Posterior vena cava (tissue), 2 donors: ENCODE measurements around the gene OPN1MW2. TPM values are rescaled to one million over a fixed set of nuclear protein-coding genes. Genes with fewer than 3 reads are reported as not detected.
"Not testable (repeated sequence)": the region's sequence is repeated elsewhere in the genome, so short reads cannot be mapped to it uniquely, and the experiment has no call there.

Source experiments
- DNase-seq: peaks from one replicate; pipeline ENCODE4 v3.0.0-alpha.2; 2020; ENCODE audit warnings: low spot score
- intact Hi-C, 2 donors: fragments of 100-400 bp; cut with DNase I; formaldehyde crosslinking; loops; one replicate each; pipeline versions ENCODE4 v1.14.1 to v1.14.2; 2022 to 2023
- long read RNA-seq, 2 donors: library from polyadenylated mRNA; unstranded; transcript quantifications; one replicate each; pipeline ENCODE4 v2.0.0, GENCODE V29; 2020 to 2021
- total RNA-seq, 2 donors: library from RNA; stranded (reverse); fragmentation: NEBNext Ultra II Directional; extraction: Animal tissue kit (Norgen Biotek cat#: 25700); gene quantifications; one replicate each; pipeline ENCODE4 v1.2.1, GENCODE V29; 2021
- donor health status: DM: yes; HTN: yes; CAD: no.
- donor health status: DM: yes; HTN: yes; CAD: no.

Gene OPN1MW2
- total RNA-seq = not detected
- long read RNA-seq, donor 1 = 0 reads
- long read RNA-seq, donor 2 = 0 reads

DNA sequence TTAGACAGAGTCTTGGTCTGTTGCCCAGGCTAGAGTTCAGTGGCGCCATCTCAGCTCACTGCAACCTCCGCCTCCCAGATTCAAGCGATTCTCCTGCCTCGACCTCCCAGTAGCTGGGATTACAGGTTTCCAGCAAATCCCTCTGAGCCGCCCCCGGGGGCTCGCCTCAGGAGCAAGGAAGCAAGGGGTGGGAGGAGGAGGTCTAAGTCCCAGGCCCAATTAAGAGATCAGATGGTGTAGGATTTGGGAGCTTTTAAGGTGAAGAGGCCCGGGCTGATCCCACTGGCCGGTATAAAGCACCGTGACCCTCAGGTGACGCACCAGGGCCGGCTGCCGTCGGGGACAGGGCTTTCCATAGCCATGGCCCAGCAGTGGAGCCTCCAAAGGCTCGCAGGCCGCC is at the start of gene OPN1MW2:
Gene OPN1MW2, plus strand, starts transcription at position 301 of the 400 bp plus-strand sequence. Its CDS starts 60 bp downstream, at position 361.
- DNase-seq, intact Hi-C loops: not testable (repeated sequence)

DNA sequence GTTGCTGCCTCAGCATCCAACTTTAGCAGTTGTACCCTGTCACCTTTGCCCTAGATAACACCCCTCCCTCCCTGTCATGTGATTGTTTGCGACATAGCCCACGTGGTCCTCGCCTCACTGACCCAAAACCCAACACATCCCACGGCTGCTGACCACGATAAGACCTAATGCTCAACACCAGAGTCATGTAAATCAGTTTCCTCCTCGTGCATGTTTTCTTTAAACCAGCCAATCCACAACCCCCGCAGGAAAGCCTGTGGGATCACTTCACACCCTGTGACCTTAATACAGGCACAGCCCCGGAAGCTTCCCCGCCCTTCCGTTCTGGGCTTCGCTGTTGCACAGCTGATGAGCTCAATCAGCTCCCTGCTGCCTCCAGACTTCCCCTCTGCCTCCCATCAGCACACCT is 47.0 kb upstream of the OPN1MW2 start:
- intact Hi-C loops, DNase-seq: not testable (repeated sequence)

DNA sequence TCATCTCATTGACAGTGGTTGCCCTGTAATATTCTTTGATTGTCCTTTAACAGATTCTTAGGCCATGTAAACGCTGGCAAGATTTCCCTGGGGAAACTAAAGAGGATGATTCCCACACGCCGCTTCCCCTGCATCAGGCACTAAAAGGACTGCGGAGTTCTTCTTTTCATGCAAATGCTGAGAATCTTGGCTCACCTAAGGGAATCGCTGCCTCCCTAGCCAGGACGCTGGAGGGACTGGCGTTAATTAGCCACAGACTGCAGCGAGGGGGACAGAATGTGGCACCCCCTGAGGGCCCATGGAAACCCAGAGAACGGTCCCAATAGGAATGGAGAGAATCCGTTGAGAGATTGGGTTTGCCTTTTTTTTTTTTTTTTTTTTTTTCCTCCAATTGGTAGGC is 45.2 kb upstream of the OPN1MW2 start:
- intact Hi-C loops, DNase-seq: not testable (repeated sequence)

DNA sequence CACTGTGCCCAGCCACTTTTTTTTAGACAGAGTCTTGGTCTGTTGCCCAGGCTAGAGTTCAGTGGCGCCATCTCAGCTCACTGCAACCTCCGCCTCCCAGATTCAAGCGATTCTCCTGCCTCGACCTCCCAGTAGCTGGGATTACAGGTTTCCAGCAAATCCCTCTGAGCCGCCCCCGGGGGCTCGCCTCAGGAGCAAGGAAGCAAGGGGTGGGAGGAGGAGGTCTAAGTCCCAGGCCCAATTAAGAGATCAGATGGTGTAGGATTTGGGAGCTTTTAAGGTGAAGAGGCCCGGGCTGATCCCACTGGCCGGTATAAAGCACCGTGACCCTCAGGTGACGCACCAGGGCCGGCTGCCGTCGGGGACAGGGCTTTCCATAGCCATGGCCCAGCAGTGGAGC is 37.3 kb upstream of the OPN1MW2 start, which contains the start of gene OPN1MW:
Gene OPN1MW, plus strand, starts transcription at position 301 of the 400 bp plus-strand sequence. Its CDS starts 82 bp downstream, at position 383.
- intact Hi-C loops, DNase-seq: not testable (repeated sequence)

DNA sequence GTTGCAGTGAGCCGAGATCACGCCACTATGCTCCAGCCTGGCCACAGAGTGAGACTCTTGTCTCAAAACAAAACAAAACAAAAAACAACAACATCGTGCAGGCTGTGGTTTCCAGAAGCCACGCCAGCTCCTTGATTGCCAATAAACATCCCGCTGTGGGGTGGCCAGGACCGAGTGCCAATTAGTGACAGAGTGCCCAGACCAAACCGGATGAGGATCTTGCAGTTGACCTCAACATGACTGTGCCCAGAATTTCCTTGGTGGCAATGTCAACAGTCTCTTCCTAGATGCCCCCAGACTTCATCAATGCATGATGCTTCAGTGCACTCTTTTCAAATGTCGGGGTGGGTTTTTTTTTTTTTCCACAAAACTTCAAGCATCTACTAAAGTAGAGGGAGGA is 35.8 kb upstream of the OPN1MW2 start:
- DNase-seq, intact Hi-C loops: not testable (repeated sequence)

DNA sequence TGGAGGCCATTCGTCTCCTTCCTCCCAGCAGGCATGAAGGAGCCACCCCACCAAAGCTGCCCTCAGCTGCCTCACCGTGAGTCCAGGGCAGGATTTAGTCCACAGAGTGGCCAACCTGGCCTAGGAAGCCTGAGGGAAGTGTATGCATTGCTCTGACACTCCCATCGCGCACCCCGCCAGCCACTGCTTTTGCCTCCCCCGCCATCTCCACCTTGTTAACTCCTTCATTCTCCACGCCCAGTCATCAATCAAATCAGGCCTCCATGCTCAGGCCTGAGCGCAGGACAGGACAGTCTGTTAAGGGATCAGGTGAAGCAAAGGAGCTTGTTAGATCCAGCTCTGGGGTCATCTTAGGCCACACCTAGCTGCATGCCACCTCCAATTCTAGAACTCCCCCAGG is 26.7 kb upstream of the OPN1MW2 start:
- intact Hi-C loops, DNase-seq: not testable (repeated sequence)

DNA sequence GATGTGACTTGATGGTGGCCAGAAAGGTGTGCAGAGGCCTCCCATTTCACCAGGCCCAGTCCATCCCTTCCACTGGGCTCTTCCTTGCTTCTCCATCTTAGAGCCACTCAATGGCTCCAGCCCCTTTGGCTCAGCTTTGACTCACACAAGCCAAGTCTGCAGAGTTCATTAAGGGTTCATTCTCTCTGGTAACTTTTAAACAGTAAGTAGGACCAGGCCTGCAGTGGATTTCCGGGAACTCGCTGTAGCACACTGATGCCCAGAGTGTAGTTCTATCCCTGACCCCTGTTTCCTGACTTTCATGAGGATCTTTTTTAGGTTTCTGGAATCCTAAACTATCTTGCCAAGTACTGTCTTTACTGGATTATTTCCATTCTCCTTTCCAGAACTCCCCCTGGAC is 25.2 kb upstream of the OPN1MW2 start:
- DNase-seq, intact Hi-C loops: not testable (repeated sequence)

DNA sequence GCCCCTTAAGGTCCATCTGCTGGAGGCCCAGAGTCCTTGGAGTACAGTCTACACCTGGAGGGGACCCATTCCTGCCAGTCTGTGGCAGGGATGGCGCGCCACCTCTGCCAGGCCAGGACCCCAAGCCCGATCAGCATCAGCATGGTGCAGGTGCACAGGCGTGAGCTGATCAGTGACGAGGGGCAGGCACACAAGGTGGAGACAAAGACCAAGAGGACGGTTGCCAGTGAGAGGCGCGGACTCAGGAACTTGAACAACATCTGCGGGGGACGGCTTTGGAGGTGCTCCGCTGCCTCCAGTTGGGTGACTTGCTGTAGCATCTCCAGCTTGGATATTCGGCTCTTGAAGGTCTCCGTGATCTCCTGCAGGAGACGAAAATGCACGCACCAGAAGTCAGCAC is 23.1 kb upstream of the OPN1MW2 start:
- DNase-seq, intact Hi-C loops: not testable (repeated sequence)

DNA sequence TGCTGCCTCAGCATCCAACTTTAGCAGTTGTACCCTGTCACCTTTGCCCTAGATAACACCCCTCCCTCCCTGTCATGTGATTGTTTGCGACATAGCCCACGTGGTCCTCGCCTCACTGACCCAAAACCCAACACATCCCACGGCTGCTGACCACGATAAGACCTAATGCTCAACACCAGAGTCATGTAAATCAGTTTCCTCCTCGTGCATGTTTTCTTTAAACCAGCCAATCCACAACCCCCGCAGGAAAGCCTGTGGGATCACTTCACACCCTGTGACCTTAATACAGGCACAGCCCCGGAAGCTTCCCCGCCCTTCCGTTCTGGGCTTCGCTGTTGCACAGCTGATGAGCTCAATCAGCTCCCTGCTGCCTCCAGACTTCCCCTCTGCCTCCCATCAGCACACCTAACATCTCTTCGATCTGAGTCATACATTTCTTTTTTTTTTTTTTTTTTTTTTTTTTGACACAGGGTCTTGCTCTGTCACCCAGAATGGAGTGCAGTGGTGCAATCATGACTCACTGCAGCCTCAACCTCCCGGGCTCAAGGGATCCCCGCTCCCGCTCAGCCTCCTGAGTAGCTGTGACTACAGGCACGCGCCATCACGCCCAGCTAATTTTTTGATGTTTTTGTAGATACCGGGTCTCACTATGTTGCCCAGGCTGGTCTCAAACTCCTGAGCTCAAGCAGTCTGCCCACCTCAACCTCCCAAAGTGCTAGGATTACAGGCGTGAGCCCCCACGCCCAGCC is 9.7 kb upstream of the OPN1MW2 start:
- intact Hi-C loops, DNase-seq: not testable (repeated sequence)

DNA sequence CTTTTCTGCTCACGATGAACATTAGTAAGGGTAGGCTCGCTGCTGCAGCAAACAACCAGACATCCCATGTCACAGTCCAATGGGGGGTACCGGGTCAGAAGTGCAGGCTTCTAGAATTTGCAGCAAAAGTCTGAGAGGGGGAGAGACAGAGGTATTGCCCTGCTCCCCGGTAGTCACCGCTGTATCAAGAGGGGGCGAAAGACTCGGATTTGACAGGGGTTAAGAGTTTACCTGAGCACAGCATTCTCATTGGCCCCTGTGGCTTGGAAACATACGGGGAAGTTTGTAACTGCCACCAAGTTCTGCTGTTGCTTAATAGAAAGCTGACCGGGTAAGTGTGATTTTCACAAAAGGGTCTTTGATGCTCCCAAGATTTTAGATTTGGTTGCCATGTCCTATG is 8.5 kb upstream of the OPN1MW2 start:
- DNase-seq, intact Hi-C loops: not testable (repeated sequence)

DNA sequence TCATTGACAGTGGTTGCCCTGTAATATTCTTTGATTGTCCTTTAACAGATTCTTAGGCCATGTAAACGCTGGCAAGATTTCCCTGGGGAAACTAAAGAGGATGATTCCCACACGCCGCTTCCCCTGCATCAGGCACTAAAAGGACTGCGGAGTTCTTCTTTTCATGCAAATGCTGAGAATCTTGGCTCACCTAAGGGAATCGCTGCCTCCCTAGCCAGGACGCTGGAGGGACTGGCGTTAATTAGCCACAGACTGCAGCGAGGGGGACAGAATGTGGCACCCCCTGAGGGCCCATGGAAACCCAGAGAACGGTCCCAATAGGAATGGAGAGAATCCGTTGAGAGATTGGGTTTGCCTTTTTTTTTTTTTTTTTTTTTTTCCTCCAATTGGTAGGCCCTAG is 8.1 kb upstream of the OPN1MW2 start:
- DNase-seq, intact Hi-C loops: not testable (repeated sequence)

DNA sequence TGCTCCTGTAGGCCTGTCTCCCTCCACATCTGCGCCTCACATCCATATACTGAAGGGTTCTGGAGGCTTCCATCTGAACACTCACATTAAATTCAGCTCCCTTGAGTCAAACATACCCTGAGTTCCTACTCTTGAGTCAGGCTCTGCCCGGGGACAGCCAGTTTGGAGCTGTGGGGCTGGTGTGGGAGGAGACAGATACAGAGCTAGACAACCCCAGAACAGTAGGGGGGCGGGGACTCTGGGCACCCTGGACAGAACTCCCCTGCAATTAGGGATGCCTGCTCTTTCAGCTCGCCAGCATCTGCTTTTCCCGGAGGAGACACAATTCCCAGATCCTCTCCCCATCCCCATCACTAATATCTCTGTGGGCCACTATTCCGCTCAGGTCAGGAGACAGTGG is 5.7 kb downstream of the OPN1MW2 start:
- intact Hi-C loops, DNase-seq: not testable (repeated sequence)

DNA sequence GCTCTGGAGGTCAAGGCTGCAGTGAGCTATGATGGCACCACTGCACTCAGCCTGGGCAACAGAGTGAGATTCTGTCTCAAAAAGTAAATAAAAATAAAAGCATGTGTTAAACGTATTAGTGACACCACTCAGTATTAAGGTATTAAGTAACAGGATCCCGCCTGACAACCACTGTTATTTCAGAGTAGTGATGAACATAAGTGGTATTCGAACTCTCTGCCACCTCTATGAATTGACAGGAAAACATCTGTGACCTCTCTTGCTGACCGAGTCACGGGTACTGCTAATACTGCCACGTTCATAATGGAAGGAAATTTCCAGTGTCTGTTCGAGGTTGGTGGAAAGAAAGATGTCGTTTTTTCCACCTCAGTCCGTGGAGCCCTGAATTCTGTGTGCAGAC is 7.2 kb downstream of the OPN1MW2 start:
- intact Hi-C loops, DNase-seq: not testable (repeated sequence)

DNA sequence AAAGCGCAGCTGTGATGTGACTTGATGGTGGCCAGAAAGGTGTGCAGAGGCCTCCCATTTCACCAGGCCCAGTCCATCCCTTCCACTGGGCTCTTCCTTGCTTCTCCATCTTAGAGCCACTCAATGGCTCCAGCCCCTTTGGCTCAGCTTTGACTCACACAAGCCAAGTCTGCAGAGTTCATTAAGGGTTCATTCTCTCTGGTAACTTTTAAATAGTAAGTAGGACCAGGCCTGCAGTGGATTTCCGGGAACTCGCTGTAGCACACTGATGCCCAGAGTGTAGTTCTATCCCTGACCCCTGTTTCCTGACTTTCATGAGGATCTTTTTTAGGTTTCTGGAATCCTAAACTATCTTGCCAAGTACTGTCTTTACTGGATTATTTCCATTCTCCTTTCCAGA is 11.9 kb downstream of the OPN1MW2 start:
- intact Hi-C loops, DNase-seq: not testable (repeated sequence)

DNA sequence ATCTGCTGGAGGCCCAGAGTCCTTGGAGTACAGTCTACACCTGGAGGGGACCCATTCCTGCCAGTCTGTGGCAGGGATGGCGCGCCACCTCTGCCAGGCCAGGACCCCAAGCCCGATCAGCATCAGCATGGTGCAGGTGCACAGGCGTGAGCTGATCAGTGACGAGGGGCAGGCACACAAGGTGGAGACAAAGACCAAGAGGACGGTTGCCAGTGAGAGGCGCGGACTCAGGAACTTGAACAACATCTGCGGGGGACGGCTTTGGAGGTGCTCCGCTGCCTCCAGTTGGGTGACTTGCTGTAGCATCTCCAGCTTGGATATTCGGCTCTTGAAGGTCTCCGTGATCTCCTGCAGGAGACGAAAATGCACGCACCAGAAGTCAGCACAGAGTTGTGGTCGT is 14.1 kb downstream of the OPN1MW2 start:
- intact Hi-C loops, DNase-seq: not testable (repeated sequence)

DNA sequence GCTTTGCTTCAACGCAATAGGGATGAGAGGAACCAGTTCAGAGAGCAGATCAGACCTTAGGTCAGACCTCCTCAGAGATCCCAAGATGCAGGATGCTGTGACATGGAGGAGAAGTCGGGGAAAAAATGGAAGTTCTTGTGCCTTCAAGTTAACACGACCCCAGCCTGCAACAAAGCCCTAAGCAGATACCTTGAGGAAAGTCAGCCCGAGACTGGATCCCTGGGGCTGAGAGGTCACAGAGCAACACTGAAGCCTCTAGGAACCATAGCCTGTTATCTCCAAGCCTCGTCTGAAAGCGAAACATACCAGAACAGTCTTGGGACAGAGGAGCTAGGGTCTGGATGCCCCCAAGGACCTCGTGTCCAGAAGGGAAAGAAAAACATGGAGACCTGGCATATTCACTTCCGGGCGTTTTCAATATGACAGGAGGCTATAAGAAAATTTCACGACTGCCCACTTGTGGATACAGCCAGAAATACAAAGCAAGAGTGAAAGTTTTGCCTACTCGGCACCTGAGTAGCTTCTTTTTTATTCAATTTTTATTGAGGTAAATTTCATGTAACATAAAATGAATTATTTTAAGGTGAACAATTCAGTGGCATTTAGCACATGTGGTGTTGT is 19.5 kb downstream of the OPN1MW2 start:
- intact Hi-C loops = not testable (repeated sequence)
- DNase-seq = peak; percentile 54

DNA sequence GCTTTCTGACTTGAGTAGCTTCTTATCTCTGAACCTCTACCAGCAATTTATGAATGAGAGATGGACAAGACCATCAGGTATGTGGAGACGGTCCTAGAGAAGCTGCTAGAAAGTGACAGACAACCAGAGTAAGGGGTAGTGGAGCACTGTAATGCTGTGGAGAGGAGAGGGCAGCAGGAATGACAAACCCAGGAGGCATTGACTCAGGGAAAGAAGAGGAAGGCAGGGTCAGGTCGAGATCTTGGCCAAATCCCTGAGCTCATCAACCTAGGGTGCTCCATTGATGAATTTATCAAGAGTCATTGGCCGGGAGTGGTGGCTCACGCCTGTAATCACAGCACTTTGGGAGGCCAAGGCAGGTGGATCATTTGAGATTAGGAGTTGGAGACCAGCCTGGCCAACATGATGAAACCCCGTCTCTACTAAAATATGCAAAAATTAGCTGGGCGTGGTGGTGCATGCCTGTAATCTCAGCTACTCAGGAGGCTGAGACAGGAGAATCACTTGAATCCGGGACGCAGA is 20.5 kb downstream of the OPN1MW2 start:
- DNase-seq, intact Hi-C loops: not testable (repeated sequence)

DNA sequence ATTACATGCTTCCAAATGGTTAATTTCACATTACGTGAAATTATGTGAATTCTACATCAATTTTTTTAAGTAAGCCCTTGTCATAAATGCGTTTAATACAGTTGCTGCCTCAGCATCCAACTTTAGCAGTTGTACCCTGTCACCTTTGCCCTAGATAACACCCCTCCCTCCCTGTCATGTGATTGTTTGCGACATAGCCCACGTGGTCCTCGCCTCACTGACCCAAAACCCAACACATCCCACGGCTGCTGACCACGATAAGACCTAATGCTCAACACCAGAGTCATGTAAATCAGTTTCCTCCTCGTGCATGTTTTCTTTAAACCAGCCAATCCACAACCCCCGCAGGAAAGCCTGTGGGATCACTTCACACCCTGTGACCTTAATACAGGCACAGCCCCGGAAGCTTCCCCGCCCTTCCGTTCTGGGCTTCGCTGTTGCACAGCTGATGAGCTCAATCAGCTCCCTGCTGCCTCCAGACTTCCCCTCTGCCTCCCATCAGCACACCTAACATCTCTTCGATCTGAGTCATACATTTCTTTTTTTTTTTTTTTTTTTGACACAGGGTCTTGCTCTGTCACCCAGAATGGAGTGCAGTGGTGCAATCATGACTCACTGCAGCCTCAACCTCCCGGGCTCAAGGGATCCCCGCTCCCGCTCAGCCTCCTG is 28.0 kb downstream of the OPN1MW2 start:
- intact Hi-C loops, DNase-seq: not testable (repeated sequence)

DNA sequence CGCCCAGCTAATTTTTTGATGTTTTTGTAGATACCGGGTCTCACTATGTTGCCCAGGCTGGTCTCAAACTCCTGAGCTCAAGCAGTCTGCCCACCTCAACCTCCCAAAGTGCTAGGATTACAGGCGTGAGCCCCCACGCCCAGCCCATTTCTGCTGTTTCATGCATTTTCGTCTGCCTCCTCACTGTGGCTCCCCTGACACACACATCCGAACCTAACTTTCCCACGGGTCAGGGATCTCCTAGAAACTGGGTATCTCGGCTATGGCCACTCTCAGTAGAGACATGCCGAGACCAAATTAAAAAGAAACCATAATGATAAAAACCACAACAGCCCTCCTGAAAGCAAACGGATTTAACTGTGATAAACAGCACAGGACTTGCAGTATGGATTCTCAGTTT is 28.5 kb downstream of the OPN1MW2 start:
- DNase-seq, intact Hi-C loops: not testable (repeated sequence)

DNA sequence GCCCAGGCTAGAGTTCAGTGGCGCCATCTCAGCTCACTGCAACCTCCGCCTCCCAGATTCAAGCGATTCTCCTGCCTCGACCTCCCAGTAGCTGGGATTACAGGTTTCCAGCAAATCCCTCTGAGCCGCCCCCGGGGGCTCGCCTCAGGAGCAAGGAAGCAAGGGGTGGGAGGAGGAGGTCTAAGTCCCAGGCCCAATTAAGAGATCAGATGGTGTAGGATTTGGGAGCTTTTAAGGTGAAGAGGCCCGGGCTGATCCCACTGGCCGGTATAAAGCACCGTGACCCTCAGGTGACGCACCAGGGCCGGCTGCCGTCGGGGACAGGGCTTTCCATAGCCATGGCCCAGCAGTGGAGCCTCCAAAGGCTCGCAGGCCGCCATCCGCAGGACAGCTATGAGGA is 37.7 kb downstream of the OPN1MW2 start, which contains the start of gene OPN1MW3:
Gene OPN1MW3, plus strand, starts transcription at position 301 of the 400 bp plus-strand sequence. Its CDS starts 38 bp downstream, at position 339.
- intact Hi-C loops, DNase-seq: not testable (repeated sequence)
